ENCODE data around the gene PSAP.

Gene PSAP

GRCh38 chr10:71789871-71790270 is 61.2 kb downstream of the PSAP start:
- H3K4me3 ChIP-seq (ENCODE audit: low read depth, low read length), result no peak overlapping the region
- no peak for DNase-seq (ENCODE audit: low read depth)
- TF ChIP-seq, protein P1, sequence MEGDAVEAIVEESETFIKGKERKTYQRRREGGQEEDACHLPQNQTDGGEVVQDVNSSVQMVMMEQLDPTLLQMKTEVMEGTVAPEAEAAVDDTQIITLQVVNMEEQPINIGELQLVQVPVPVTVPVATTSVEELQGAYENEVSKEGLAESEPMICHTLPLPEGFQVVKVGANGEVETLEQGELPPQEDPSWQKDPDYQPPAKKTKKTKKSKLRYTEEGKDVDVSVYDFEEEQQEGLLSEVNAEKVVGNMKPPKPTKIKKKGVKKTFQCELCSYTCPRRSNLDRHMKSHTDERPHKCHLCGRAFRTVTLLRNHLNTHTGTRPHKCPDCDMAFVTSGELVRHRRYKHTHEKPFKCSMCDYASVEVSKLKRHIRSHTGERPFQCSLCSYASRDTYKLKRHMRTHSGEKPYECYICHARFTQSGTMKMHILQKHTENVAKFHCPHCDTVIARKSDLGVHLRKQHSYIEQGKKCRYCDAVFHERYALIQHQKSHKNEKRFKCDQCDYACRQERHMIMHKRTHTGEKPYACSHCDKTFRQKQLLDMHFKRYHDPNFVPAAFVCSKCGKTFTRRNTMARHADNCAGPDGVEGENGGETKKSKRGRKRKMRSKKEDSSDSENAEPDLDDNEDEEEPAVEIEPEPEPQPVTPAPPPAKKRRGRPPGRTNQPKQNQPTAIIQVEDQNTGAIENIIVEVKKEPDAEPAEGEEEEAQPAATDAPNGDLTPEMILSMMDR (IDR thresholded peaks at IDR 0.05; ENCODE audit: control insufficient read depth, extremely low read depth, insufficient read depth), result no peak

DNA sequence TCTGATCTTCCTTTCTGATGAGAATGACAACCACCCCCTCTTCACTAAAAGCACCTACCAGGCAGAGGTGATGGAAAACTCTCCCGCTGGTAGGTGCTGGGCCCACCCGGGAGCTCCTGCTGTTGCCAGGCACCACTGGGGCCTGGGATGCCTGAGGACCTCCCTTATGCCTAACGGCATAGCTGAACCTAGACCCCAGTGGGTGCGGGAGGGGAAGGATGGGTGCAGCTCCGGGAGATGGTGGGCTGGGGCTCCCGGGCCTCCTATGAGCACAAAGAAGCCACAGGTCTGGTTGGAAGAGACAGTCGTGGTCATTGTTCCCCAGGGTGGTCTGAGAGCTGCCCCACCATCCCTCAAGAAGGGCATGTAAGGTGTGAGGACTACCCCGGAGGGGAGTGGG is 62.1 kb downstream of the PSAP start:
- no peak for DNase-seq (ENCODE audit: low read depth)
- TF ChIP-seq, protein P1 (IDR thresholded peaks at IDR 0.05; ENCODE audit: control insufficient read depth, extremely low read depth, insufficient read depth), result no peak
- no peak overlapping the region for H3K4me3 ChIP-seq (ENCODE audit: low read depth, low read length)

DNA sequence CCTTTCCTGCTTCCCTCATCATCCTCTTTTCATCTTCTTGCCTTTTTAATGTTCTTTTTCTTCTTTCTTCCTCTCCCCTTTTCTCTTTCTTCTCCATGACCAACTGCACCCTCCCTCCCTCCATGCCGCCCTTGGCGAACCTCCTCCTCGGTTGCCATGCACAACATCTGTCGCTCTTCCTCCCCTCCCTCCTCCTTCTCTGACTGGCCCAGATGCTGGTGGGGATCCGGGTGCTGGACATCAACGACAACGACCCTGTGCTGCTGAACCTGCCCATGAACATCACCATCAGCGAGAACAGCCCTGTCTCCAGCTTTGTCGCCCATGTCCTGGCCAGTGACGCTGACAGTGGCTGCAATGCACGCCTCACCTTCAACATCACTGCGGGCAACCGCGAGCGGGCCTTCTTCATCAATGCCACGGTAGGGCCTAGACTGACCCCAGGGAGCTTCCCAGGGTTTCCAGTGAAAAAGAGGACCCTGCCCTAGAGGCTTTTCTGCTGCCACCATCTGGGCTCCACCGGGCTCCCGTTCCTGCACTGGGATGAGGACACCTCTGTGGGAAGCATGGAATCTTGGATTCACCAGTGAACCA is 66.3 kb downstream of the PSAP start:
- TF ChIP-seq, protein P1 (IDR thresholded peaks at IDR 0.05; ENCODE audit: control insufficient read depth, extremely low read depth, insufficient read depth), result no peak
- H3K4me3 ChIP-seq (ENCODE audit: low read depth, low read length), result no peak overlapping the region
- DNase-seq (ENCODE audit: low read depth), result no peak

DNA sequence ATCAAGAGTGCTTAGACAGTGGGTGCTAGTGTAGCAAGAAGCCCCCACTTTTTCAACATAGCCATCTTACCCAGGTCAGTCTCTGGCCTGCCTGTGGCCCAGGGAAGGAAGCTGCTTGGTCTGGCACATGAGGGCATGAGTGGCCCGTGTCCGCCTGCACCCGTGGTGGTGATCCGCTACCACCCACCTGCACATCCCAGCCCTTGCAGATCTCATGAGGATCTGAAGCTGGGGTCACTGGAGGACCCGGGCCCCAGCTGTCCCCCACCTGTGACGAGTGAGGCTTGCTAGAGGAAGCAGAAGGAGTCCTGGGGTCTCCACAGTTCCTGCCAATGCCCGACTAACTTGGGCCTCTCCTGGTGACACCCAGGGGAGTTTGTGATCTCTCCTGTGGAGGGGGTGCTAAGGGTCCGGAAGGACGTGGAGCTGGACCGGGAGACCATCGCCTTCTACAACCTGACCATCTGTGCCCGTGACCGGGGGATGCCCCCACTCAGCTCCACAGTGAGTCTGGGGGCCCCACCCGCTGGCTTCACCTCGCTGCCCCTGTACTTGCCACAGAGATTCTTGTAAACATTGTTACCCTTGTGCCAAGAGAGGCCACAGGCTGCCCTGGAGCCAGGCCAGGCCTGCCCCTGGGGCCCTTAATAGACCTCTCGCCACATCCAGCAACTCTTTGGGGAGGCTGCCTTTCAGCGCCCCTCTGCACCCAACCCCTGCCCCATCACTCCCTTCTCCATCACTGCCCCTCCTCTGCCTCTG is 67.0 kb downstream of the PSAP start:
- no peak overlapping the region for H3K4me3 ChIP-seq (ENCODE audit: low read depth, low read length)
- DNase-seq (ENCODE audit: low read depth), result no peak
- TF ChIP-seq, protein P1 (IDR thresholded peaks at IDR 0.05; ENCODE audit: control insufficient read depth, extremely low read depth, insufficient read depth), result no peak

DNA sequence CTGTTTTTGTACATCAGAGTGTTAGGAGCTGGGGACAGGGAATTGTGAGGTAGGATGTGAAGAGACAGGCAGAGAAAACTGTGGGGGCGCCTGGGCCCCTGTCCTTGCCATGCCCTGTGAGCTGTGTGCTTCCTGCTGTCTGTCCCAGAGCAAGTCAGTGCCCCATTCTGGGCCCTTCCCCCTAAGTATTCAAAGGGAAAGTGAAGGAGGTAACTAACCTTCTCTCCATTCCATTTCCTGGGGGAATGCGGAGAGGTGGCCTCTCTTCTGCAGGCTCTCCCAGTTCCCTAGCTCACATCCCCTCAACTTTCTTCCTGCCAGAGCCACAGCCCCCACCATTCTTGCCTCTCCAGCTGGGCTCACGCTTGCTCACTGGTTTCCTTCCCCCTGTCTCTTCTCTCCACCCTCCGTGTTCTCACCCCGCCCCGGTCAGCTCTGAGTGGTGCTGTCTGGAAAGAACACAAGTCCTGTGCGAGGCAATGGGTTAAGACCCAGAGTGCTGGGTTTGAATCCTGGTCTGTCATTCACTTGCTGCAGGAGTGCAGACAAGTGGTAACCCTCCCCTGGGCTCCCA is 68.0 kb downstream of the PSAP start:
- no peak for DNase-seq (ENCODE audit: low read depth)
- TF ChIP-seq, protein P1 (IDR thresholded peaks at IDR 0.05; ENCODE audit: control insufficient read depth, extremely low read depth, insufficient read depth), result no peak

DNA sequence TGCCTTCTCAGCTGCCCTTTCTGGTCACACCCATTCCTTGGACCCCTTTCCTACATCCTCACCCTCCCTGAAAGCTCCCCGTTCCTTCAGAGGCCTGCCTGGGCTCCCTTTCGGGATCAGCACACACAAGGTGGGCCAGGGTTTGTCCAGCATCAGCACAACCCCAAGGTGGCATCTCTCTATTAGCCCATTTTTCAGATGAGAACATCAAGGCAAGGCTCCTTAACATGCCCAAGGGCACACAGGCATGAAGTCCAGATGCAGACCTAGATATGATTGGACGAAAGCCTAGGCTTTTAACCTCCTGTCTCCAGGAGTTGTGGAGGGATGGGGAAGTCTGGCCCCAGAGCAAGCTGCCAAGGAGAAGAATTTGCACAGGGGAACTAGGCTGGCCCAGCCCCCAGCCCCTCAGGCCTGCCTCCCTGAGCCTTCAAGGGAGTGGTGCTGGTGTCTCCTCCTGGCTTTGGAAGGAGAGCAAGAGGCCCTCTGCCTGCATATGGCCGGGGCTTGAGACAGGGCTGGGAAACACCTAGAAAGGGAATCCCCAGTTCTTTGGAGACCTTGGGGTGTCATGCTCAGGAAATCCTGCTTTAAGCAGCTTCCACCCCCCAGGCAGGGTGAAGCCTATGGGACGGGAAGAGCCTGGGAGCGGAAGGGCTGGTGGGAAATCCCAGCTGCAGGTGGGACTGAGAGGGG is 68.7 kb downstream of the PSAP start:
- no peak for DNase-seq (ENCODE audit: low read depth)
- H3K4me3 ChIP-seq (ENCODE audit: low read depth, low read length), result no peak overlapping the region
- TF ChIP-seq, protein P1 (IDR thresholded peaks at IDR 0.05; ENCODE audit: control insufficient read depth, extremely low read depth, insufficient read depth), result no peak

More for the DNA sequence above, 68.0 kb downstream of the PSAP start:
- H3K4me3 ChIP-seq (ENCODE audit: low read depth, low read length), result no peak overlapping the region
